Stimulated activated CD8-positive, alpha-beta memory T cell treated with anti-CD3 and anti-CD28 coated beads, Interleukin-12 subunit alpha, Interleukin-12 subunit beta, amount 100 ng/mL, for 24 hours (primary cell): ENCODE measurements around the gene TENM3.

ENCODE experiments used
- DNase-seq: peaks from one replicate; pipeline ENCODE4 v3.0.0-alpha.2; 2020; ENCODE audit errors: extremely low read depth

TENM3 gene

GRCh38 chr4:182840108-182840507, 596.9 kb downstream of the TENM3 start:
- DNase-seq, result no peak

DNA sequence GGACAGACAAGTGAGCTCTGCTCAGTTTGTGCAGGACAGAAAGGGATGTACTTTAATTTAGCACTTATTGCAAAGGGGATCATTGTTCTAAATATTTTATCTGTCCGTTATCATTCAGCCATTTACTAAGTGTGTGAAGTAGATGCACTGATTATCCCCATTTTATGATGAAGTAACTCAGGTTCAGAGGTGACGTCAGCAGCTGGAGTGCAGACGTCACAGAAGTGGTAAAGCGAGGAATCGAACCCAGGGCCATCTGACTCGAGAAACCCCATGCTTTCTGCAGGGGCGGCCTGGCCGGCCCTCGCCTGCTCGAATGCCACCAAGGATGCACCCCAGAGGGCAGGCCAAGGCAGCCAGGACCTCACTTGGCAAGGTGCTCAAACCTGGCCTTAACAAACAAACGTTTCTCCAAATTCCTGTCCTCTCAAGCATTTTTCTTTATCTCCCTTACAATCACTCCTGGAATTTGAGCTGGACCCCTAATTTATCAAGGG, 599.0 kb downstream of the TENM3 start:
- DNase-seq, result no peak

DNA sequence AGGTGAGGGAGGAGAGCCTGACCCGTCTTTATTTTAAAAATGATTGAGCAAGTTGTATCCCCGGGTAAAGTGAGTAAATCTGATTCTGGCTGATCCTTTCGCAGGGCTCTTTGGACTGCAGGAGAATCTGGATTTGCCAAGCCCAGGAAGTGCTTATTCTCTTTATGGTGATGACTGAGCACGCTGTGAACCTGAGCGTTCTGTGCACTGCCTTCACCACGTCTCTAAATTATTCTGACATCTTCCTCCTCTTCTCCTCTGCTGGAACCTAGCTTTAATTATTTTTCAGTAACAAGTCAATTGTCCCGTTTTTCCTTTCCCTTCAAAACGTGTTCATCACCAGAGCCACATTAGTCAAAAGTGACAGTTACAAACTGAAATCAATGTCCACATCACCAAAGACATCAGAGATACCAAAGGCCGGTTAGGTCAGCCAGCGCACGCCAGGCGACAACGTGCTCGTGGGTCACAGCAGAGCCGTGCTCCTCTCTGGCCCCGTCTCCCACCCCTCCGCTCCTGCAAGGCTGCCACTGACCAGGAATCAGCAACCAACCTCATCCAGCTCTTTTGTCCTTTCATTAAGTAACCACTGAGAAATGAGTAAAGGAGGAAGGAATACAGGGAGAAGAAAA, 599.7 kb downstream of the TENM3 start:
- no peak for DNase-seq

- DNase-seq, result no peak
Measured at GRCh38 chr4:182843808-182844325, 600.7 kb downstream of the TENM3 start.

GRCh38 chr4:182845618-182846017, 602.4 kb downstream of the TENM3 start:
- DNase-seq, result no peak

DNA sequence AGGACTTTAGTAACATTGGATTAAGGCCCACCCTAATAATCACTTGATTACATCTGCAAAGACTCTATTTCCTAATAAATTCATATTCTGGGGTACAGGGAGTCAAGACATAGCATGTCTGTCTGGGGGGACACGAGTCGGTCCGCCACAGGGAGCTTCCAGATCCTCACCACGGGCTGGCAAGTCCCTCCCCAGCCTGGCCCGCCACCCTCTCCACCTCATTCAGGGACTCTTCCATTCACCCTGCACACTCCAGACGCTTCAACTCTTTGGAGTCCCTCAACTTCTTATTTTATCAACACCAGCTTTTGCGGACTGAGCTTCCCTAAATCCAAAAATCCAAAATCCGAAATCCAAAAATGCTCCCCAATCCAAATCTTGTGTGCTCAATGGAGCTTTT, 602.8 kb downstream of the TENM3 start:
- DNase-seq, result no peak

GRCh38 chr4:182847576-182848450, 604.6 kb downstream of the TENM3 start:
- no peak for DNase-seq

- no peak for DNase-seq
Measured at GRCh38 chr4:182848685-182849084, 605.5 kb downstream of the TENM3 start.
